KBM-7 (cell line): Measurements from ENCODE around the gene AHI1.

Experiments
- DNase-seq: peaks from one replicate; pipeline ENCODE4 v3.0.0-alpha.2; 2015
- in situ Hi-C: fragments of 300-500 bp; cut with MboI; formaldehyde crosslinking; loops from 2 replicates; pipeline ENCODE4 v1.14.3; 2020; ENCODE audit warnings: low sequenced_read_pairs, low pct_unique_long_range_greater_than_20kb, mixed read lengths

Gene AHI1

GRCh38 chr6:135474362-135474761, 23.2 kb downstream of the AHI1 start:
- in situ Hi-C loops: no loop called here
- DNase-seq: no peak

- in situ Hi-C loops: no loop called here
- no peak for DNase-seq
Observed at GRCh38 chr6:135465903-135466302, 31.6 kb downstream of the AHI1 start.

- in situ Hi-C loops: no loop called here
- DNase-seq: no peak
Observed at GRCh38 chr6:135465307-135465706, 32.2 kb downstream of the AHI1 start.

GRCh38 chr6:135464634-135465033, 32.9 kb downstream of the AHI1 start:
- no peak for DNase-seq
- in situ Hi-C loops: no loop called here

GRCh38 chr6:135461208-135461607, 36.3 kb downstream of the AHI1 start:
- DNase-seq: no peak
- in situ Hi-C loops: no loop called here

- in situ Hi-C loops: no loop called here
- no peak for DNase-seq
Observed at GRCh38 chr6:135458051-135458450, 39.5 kb downstream of the AHI1 start.

- peak; percentile 74 for DNase-seq
Observed at GRCh38 chr6:135451617-135452190, 45.8 kb downstream of the AHI1 start.

GRCh38 chr6:135449246-135449645, 48.3 kb downstream of the AHI1 start:
- in situ Hi-C loops: loop anchor here (25.0 kb wide), 1 partner anchor 312 kb away; no protein-coding TSS in a partner anchor
- DNase-seq: no peak

More at GRCh38 chr6:135451617-135452190, 45.8 kb downstream of the AHI1 start:
- in situ Hi-C loops: no loop called here

- in situ Hi-C loops: loop anchor here (25.0 kb wide), 1 partner anchor 303 kb away; no protein-coding TSS in a partner anchor
- no peak for DNase-seq
Observed at GRCh38 chr6:135440087-135440792, 57.3 kb downstream of the AHI1 start.

- no peak for DNase-seq
- in situ Hi-C loops: loop anchor here (25.0 kb wide), 1 partner anchor 302 kb away; no protein-coding TSS in a partner anchor
Observed at GRCh38 chr6:135439549-135439948, 58.0 kb downstream of the AHI1 start.

- DNase-seq: peak; percentile 78
- in situ Hi-C loops: loop anchor here (25.0 kb wide), 1 partner anchor 302 kb away; no protein-coding TSS in a partner anchor
Observed at GRCh38 chr6:135438907-135439535, 58.5 kb downstream of the AHI1 start.

GRCh38 chr6:135434991-135435390, 62.5 kb downstream of the AHI1 start:
- no peak for DNase-seq
- in situ Hi-C loops: loop anchor here (25.0 kb wide), 1 partner anchor 298 kb away; no protein-coding TSS in a partner anchor

- no peak for DNase-seq
- in situ Hi-C loops: loop anchor here (25.0 kb wide), 1 partner anchor 297 kb away; no protein-coding TSS in a partner anchor
Observed at GRCh38 chr6:135434095-135434494, 63.4 kb downstream of the AHI1 start.

GRCh38 chr6:135428078-135428477, 69.5 kb downstream of the AHI1 start:
- no peak for DNase-seq
- in situ Hi-C loops: loop anchor here (25.0 kb wide), 1 partner anchor 291 kb away; no protein-coding TSS in a partner anchor

GRCh38 chr6:135426833-135427232, 70.7 kb downstream of the AHI1 start:
- no peak for DNase-seq
- in situ Hi-C loops: loop anchor here (25.0 kb wide), 1 partner anchor 290 kb away; no protein-coding TSS in a partner anchor

- DNase-seq: no peak
- in situ Hi-C loops: no loop called here
Observed at GRCh38 chr6:135424385-135424784, 73.2 kb downstream of the AHI1 start.

- in situ Hi-C loops: no loop called here
- peak; percentile 77 for DNase-seq
Observed at GRCh38 chr6:135423649-135424128, 73.9 kb downstream of the AHI1 start.

GRCh38 chr6:135419162-135419561, 78.4 kb downstream of the AHI1 start:
- no peak for DNase-seq
- in situ Hi-C loops: no loop called here

- in situ Hi-C loops: no loop called here
- no peak for DNase-seq
Observed at GRCh38 chr6:135418040-135418760, 79.3 kb downstream of the AHI1 start.
